Right renal pelvis (tissue), 4 donors: ENCODE results near the gene LIPC. TPM values are rescaled to one million over a fixed set of nuclear protein-coding genes. Genes with fewer than 3 reads are reported as not detected.

Experiments
- DNase-seq, 4 donors: peaks; one replicate each; pipeline ENCODE4 v3.0.0-alpha.2; 2013; ENCODE audit warnings: low read depth in 4 of 4, low spot score in 3 of 4, missing footprints in 1 of 4
- polyA plus RNA-seq, 4 donors: library from polyadenylated mRNA; unstranded; fragments of 120-200 nt; gene quantifications; one replicate each; pipeline ENCODE4 v1.2.1, GENCODE V29; 2013; ENCODE audit not compliant: insufficient read length in 4 of 4

LIPC gene
- polyA plus RNA-seq, 4 donors, result 11.8 to 21.8 (median 13.9) TPM

DNA sequence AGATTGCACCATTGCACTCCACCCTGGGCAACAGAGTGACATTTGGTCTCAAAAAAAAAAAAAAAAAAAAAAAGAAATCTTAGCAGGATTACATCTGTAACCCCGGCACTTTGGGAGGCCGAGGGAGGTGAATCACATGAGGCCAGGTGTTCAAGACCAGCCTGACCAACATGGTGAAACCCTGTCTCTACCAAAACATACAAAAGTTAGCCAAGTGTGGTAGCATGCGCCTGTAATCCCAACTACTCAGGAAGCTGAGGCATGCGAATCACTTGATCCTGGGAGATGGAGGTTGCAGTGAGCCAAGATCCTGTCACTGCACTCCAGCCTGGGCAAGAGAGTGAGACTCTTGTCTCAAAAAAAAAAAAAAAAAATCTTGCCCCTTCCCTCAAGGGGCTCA, 40.4 kb downstream of the LIPC start:
- no peak for DNase-seq

DNA sequence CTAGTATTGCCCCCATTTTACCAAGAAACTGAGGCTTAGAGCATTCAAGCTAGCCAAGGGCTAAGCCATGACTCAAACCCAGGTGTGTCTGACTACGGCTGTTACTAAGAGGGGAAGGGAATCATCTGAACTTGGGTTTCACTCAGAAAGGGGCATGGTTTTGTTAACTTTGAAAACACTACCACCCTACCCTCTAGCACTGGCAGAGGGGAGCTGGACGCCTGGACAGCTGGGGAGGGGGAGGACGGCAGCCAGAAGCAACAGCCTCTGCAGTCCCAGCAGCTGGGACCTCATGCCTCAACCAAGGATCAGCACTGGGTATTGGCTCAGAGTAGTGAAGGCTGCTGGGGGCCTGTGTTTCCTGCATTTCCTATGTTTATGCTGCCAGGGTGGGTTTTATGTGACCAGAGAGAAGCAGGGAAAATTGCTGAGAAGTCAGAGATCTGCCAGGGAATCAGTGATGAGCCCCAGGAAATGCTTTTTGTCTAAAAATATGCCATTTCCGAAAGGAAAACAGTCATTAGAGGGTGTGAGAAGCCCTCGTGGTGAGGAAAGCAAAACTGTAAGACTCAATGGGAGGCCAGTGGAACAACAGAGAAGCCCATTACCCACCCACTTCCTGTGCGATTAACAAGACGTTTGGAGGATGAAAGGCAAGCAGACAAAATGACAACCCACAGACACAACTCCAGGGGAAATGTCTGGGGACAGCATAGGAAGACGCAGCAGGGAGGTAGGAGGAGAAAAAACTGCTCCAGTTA, 41.2 kb downstream of the LIPC start:
- DNase-seq, result no peak

DNA sequence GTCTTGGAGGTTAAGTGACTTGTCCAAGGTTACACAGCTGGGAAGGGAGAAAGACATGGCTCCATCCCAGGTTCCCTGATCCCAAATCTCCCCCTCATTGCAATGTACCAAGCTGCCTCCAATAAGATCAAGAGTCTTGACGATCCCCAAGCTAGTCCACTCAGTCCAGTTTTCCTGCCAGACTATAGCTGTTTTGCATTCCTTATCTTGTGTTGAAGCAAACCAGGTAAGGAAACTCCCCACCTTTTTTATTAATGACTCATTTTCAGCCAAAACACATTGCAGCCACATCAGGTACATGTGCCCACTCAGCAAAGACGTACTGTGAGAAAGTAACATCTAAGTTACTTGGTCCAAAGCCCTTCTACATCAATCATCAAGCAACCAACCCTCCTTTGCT, 41.9 kb downstream of the LIPC start:
- DNase-seq, result no peak

DNA sequence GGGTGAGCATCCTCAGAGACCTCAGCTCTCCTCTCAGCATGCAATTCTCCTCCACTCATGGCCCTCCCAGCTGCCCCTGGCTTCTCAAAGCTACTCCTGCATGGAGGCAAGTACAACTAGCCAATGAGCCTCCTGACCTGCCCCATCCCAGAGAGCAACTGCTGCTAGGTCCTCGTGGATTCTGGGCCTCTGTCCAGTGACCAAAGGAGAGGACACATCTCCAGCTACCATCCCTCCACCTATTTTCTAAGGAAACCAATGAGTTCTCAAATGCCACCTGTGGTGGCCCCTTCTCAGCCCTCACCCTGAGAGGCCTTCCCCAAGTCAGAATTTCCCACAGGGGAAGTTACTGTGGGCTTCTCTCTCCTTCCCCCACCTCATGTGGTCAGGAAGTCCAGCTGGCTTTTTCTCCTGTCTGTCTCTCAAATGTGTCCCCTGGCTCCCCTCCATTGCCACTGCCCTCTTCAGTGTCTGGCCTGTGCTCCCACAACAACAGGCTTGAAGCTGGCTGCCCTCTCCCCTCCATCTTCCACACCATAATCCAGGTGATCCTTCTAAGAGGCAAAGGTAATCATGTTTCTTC, 43.0 kb downstream of the LIPC start:
- DNase-seq, result no peak

DNA sequence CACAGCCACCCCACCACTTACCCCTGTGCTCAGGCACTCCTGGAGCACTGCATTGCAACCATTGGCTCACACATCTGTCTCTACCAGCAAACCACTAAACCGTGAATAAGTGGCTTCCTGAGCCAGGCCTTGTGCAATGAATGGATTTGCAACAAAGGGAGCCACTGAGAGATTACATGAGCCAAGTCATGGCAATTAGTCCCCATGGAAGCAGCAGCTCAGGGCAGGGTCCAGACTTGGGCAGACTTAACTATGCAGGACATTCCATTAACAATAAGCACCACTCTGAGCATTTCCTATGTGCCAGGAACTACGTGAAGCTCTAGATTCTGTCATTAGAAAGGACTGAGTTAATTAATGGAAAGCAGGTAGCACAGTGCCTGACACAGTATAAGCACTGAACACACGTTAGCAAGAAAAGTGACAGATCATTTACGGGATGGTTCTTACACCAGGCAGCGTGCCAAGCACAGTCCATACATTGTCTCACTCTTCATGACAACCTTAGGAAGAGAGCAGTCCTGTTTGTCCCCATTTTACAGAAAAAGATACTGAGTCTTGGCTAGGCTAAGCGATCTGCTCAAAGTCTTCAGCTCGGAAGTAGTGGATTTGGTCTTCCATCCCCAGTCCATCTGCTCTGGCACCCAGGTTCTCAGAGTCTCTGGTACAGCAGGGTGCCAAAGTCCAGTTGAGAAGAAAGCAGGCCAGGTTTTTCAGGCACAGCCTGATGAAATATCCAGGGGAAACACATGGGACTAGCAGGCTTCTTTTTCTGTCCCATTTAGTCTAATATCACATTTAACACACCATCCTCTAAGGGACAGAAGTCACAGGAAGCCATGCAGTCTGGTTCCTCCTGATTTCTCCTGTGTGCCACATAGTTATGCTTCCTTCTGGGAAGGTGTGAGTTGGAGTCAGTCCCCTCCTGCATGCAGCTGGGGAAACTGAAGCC, 44.1 kb downstream of the LIPC start:
- no peak for DNase-seq

DNA sequence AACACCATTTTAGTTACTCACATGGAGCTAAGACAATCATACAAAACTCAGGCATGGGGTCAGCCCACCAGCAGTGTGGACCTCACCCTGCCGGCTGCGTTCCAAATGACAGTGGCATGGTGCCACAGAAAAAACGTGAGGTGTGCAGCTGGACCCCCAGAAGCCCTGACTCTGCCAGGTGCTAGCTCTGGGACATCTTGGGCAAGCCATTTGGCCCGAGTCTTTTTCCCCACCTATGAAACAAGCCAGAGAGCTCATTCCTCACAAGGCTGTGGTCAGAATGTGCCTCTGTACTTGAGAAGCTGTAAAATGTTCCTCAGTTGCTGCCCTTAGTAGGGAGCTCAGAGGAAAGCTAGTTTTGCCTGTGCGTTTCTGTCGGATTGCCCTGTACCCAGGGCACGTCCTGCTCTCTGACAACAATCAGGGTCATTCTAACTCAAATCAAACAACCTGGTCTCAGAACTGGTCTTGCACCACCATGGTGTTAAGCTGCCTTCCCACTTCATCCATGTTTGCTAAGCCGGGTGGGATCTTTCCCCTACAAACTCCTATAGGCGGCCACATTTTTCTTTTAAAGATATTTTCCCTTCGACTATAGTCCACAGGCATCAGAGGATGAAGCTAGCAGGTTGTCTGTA, 44.9 kb downstream of the LIPC start:
- no peak for DNase-seq

DNA sequence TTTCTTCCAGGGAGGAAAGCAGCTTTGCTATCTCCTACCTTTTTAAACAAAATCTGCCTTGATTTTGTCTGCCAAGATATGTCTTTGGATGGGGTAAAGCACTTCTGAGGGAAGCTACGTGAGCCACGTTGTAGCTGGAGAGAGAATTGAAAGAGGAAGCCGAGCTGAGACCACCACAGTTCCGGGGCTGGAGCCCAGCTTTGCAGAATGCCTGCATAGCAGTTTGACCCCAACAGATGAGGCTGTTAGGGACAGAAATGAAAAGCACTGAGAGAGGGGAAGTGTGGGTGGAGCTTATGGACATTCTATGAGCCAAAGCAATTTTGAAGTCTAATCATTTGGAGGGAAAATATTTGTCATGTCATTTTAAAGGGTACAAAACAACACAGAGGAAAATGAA, 45.4 kb downstream of the LIPC start:
- DNase-seq, result no peak

DNA sequence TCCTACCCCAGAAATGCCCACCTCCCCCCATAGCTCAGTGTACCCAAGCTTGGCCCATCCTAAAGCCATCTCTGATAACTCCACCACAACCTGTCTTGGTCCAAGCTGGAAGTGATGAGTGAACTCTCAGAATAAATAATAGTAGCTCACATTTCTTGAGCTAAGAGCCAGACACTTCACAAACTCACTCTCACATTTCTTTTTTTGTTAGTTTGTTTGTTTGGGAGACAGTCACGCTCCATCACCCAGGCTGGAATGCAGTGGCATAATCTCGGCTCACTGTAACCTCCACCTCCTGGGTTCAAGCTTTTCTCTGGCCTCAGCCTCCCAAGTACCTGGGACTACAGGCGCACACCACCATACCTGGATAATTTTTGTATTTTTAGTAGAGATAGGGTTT, 46.2 kb downstream of the LIPC start:
- DNase-seq, result no peak

DNA sequence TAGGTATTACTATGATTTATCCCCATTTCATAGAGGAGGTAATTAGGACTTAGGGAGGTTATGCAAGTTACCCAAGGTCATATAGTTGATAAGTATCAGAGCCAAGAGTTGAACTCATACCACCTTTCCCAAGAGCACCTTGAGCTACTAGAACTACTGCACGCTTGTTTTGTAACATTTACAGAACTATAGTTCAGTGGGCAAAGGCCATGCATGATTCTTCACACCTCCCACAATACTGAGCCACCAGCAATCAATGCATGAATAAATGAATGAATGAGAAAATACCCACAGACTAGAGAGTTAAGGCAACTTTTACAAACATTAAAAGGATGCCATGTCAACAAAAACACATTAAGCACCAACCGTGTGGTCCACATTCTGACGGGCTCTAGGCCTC, 46.8 kb downstream of the LIPC start:
- DNase-seq, result no peak

DNA sequence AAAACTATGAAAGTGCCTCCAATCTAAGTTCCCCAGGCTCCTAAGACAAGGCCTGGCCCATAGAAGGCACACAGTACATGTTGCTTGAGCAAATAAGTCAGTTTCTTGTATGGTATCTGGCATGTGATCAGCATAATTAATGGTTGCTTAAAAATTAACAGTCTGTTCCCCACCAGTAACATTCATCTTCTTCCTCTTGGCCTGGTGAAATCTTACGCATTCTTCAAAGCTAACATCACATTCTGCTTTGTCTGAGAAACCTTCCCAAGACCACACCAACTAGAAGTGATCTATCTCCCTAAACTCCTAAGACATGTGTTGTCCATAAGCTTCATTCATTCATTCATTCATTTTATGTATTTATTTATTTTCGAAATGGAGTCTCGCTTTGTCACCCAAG, 48.1 kb downstream of the LIPC start:
- DNase-seq, result no peak

DNA sequence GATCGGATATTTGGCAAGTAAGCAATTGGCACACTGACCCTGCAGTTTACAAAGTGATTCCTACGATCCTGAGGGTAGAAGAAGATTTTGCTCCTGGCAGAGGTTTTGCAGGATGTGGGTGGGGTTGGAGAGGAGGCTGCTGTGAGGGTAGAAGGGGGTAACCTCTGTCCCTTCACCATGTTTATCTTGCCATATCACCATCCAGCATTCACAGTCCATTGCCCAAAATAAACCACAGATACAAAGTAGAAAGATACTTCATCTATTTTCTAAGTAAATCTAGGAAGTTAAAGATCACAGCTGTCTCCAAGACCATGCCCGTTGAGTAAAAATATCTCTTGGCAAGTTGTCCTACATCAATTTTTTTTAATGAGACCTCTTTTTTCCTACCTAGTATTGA, 51.6 kb downstream of the LIPC start:
- DNase-seq, result no peak

DNA sequence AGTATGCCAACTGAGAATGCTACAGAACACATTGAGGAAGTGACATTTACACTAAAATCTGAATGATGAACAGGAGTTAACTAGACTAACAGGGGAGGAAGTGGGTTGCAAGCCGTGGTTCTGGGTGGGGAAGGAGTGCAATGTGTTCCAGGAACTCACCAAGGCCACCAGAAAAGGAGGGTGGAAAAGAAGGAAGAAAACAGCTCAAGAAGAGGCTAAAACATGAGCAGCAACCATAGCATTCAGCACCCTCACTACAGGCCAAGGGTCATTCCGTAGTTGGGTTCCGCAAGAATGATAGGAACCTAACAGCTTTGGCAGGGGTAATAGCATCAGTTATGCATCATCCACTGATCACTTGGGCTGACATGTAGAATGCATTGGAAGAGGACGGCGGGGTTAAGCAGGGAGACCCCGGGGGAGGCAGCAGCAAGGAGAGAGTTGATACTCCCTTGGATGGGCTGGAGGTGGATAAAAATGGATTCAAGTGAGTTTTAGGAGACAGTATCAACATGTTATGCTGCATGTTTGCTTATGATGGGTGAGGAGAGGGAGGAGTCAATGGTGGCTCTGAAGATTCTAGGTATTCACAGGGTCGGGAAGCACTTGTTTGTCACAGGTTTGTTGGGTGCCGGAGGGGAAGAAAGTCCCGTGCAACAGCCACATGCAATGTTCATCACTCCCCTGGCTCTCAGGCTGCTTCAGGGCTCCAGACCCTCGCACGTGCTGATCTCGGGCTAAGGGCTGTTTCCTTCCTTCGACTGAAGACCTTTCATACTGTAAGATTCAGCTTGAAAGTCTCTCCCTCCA, 53.2 kb downstream of the LIPC start:
- no peak for DNase-seq

DNA sequence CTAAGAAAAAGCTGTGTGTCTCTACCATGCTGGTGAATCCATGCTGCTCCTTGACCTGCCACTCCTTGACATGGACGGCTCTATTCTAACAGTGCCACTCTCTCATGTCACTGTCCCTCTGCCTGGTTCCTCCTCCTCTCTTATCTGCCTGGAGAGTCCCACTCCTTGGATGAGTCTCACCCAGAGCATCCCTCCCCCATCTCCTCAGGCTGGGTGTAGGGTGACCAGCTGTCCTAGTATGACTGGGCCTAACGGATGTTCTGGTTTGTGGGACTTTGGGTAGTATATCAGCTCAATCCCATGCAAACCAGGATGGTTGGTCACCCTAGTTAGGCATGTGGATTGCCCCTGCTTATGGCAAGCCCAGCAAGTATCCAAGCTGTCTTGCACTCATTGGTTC, 54.3 kb downstream of the LIPC start:
- DNase-seq, result no peak

DNA sequence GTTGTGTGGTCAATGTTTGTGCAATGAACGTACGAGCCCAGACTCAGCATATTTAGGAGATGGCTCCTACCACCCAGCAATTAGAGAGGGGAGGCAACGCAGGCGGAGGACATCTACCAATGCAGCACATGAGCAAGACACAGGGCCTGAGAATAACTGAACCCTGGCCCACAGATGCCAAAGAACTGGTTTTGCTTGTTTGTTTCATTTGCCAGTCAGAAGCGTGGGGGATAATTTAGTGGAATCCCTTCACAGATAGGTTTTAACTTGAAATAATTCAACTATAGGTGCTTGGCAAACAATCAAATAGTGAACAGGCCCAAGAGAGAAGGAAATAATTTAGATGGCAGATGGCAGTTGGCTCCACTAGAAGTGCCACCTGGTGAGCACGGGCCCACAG, 54.8 kb downstream of the LIPC start:
- DNase-seq, result no peak

DNA sequence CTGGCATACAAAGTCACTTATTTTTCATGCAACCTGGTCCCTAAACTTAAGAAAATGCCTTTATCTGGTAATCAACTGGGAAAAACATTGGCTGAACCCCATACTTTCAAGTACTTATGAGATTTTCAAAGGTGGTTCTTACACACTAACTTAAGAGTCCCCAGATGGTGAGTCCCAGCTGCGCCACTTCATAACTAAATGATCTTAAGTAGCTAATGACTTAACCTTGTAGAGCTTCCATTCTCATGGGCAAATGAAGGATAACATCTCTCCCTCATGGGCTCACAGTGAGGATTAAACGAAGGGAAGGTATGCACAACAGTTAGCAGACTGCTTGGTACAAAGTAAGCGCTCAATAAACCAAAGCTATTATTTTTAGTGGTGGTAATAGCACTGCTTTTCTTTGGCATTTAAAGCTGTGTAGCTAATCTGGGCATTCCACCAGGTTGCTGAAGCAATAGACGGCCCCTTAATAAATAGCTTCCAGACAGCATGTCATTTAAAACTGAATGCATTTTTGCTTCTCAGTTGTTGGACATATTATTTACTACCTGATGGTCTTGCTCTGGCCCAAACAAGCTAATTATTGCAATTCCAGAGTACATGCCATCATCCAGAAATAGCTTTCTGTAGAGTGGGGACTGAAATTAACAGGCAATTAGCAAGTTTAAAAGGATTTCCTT, 55.4 kb downstream of the LIPC start:
- DNase-seq, result no peak

DNA sequence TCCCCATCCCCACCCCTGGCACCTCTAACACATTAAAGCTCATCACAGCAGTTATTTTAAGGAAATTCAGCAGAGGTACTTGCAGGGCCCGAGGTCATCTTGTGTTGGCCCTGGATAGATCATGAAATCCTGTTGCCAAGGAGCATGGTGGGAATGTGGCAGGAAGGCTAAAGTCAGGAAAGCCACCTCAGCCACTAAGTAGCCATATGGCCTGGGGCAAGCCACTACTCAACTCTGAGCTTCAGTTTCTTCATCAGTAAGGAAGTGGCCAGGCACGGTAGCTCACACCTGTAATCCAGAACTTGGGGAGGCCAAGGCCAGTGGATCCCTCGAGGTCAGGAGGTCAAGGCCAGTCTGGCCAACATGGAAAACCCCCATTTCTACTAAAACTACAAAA, 55.9 kb downstream of the LIPC start:
- DNase-seq, result no peak

DNA sequence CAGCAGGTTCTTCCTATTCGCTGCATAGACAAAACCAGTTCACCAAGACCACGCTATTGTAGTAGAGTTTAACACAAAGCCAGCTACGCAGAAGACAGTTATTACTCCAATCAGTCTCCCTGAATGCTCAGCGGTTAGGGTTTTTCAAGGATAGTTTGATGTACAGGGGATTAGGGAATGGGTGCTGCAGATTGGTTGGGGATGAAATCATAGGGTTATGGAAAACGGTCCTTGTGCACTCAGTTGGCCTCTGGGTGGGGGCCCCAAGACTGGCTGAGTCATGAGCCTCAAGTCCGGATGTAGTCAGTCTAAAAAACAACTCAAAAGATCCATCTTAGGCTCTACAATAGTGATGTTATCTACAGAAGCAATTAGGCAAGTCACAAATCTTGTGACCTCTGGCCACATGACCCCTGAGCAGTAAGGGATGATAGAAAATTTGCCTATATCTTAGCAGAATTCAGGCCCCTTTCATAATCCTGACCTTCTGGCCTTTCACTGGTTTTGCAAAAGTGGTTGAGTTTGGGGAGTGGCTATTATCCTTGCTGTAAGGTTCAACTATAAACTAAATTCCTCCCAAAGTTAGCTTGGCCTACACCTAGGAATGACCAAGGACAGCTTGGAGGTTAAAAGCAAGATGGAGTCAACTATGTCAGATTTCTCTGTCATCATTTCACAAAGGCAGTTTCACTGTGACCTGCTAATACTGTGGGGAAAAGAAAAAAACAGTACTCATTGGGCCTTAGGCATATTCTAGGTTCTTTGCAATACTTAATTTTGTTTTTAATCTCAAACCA, 57.7 kb downstream of the LIPC start:
- no peak for DNase-seq

DNA sequence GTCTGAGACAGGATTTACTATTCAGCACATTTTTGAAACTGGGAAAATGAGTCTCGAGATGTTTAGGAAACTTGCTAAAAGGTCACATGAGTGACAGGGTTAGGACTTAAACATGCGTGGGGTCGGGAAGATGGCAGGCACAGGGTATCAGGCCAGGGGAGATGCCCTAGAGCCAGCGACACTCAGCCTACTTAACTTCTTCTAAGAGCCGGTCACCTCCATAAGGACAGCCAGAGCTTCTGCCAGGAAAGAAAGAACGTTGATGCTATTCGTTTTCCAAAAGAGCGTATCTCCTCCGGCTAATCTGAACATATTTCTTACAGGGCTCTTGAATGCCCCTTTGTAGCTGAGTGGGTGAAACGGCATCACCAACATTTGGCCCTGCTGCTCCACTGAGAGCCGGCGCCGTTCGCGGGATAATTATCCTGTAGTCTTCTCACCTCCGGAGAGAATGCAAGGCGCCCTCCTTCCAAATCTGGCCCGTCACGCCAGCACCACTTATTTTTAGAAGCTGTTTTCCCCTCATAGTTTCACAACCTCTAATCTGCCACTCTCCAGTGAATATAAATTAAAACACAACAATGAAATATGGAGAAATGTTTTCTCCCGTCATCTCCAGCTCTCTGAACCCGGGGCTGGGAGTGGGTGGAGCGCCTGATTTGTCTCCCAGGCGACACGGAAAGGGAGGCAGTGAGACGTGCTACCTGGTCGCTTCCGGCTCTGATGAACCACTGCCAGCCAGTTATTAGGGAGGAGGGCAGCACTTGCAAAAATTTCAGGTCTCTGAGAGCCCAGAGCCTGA, 58.5 kb downstream of the LIPC start:
- DNase-seq, result no peak
